HG02571 (cell line): ENCODE data around the gene PITX3.
A peak's percentile ranks its signal among the peaks of the same experiment; 100 is the strongest.
"Not testable (repeated sequence)": the region's sequence is repeated elsewhere in the genome, so short reads cannot be mapped to it uniquely, and the experiment has no call there.

ENCODE experiments used
- ATAC-seq: cut with Tn5 transposase; IDR thresholded peaks from one replicate; pipeline ENCODE4 v1.9.1; 2021; ENCODE audit warnings: mild to moderate bottlenecking, moderate library complexity; ENCODE audit not compliant: unreplicated experiment

PITX3 gene

DNA sequence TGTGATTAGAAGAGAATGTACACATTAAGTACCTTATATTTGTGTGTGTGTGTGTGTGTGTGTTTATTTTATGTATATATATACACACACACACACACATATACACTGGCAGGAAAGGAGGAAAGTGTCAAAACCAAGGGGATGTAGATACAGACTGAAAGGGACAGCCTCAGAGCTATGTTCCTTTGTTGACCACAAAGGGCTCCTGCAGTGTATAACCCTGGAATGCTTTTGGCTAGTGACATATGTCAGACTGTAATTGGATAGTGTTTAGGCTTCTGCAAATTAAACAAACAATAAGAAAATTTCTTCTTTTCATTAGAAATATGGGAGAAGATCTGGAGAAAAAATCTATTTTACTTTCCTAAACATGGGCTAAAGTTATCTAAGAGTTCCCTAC lies 19.9 kb upstream of the PITX3 start:
- no peak for ATAC-seq

- no peak for ATAC-seq
Observed at GRCh38 chr10:102255404-102255803, 14.1 kb upstream of the PITX3 start.

DNA sequence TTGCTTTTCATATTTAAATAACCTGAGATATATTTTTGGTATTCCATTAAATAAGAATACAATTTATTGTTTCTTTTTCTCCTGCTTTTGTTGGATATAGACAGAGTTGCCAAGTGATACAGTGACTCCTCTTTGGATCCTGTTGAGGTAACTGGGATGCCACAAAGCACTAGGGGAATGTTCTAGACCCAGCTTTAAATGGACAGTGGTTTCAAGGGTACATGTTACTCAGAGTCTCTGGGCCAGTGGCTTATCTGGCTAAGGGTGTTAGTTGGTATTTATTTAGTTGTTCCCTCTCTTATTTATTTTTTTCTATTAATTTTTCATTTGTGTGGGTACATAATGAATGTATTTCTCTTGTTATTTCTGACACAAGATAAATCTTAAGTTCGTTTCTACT lies 13.1 kb upstream of the PITX3 start:
- ATAC-seq, result no peak

GRCh38 chr10:102252508-102252907 lies 11.2 kb upstream of the PITX3 start:
- ATAC-seq, result not testable (repeated sequence)

DNA sequence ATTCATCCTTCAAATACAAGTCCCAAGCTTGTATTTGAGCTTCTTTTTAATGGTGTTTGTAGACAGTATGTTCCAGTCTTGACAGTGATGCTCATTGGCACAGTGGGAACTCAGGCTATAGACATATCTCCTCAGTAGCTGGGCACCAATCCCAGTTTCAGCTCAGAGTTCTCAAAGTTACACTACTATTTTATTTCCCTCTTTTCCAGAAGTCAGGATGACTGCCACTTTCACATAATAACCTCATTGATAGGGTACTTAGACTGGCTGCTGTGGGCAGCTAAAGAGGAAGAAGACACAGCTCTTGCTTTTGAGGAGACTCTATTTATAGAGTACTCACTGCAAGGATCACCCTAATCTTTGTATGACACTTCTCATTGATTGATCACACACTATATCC lies 6.4 kb upstream of the PITX3 start:
- no peak for ATAC-seq

DNA sequence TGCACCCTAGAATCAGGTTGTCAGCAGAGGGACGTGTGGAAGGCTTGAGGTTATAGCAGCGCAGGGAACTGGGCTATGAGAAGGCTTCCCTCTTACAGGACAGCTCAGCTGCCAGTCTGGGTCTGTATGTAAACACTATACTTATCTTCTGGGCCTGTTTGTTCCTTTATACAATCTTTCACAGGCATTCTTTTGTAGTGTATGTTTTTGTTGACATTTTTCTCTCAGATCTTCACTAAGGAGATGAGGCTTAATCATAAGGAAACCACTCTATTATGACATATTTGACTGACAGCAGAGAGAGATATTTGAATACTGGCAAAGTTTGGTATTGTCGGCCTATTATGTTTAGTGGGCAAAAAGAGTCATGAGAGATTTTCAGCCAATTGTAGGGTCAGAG lies 4.9 kb upstream of the PITX3 start:
- ATAC-seq, result no peak

DNA sequence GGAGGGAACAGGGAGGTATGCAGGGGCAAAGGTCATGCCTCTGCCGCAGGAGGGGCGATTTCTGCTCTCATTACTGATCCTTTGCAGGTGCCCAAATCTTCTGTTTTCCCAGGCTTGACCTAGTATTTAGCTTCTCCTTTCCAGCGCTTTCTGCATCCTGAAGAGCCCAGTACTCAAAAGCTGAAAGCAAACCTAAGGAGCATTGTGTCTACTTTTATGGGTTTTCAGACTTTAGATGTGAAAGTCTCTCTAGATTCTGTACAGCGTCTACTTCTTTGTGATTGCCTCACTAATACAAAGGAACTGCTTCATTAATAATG lies 4.6 kb upstream of the PITX3 start:
- peak; percentile 1 for ATAC-seq

- ATAC-seq, result peak; percentile 89
Observed at GRCh38 chr10:102245082-102245931, 4.0 kb upstream of the PITX3 start, which contains the start of gene GBF1. Gene GBF1, plus strand, starts transcription at chr10:102245532. Its CDS starts 13,407 bp downstream, at chr10:102258939.

GRCh38 chr10:102243309-102243708 lies 2.0 kb upstream of the PITX3 start:
- no peak for ATAC-seq

DNA sequence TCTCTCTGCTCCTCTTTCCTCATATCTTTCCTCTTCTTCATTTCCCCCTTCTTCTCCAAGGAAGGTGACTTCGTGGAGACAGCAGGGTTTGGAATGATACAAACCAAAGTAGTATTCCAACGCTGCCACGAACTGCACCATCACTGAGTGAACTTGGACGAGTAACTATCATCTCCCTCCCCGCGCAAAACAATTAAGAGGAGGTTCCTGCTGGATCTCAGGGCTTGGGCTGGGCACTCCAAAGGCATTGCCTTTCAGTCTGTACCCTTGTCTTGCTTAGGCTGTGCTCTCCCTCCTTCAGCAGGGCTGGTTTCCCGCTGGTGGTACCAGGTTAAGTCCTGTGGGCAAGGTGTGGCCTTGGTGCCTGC lies 790 bp upstream of the PITX3 start:
- no peak for ATAC-seq

DNA sequence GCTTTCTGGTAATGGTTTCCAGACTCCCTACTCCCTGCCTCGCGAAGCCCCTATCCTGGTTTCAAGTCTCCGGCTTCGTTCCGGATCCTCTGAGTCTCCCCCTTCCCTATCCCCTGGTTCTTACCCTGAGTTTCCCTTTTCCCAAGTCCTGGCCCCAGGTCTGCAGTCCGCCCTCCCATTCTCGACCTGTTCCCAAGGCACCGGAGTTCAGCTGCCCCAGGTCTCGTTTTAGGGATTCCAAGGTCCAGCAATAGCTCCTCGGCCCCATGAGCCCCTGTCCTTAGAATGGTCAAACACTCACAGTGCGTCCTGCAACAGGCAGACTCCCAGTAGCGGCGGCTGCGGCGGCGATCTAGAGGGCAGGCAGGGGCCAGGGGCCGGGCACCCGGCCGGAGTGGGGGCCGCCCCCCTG lies 274 bp downstream of the PITX3 start:
- no peak for ATAC-seq

- no peak for ATAC-seq
Observed at GRCh38 chr10:102240467-102241031, 763 bp downstream of the PITX3 start.

GRCh38 chr10:102237711-102238252 lies 3.5 kb downstream of the PITX3 start:
- no peak for ATAC-seq

DNA sequence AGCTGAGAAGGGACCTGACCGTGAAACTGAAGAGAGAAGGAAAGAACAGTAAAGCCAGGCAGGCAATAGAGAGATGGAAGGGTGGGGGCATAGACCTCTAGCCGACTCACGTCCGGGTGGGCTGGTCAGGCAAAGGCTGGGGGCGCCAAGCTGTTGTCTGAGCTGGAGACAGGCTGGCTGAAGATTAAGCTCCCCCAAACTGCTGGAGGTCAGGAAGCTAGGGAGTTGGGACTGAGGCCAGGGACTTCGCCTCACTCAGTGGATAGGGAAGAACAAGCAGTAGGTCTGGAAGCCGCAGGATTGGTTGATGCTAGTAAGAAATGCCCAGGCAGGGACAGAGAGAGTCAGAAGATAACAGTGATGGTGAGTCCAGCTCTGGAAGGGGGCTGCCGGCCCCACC lies 5.3 kb downstream of the PITX3 start:
- no peak for ATAC-seq

GRCh38 chr10:102235598-102235920 lies 5.8 kb downstream of the PITX3 start:
- ATAC-seq, result no peak

DNA sequence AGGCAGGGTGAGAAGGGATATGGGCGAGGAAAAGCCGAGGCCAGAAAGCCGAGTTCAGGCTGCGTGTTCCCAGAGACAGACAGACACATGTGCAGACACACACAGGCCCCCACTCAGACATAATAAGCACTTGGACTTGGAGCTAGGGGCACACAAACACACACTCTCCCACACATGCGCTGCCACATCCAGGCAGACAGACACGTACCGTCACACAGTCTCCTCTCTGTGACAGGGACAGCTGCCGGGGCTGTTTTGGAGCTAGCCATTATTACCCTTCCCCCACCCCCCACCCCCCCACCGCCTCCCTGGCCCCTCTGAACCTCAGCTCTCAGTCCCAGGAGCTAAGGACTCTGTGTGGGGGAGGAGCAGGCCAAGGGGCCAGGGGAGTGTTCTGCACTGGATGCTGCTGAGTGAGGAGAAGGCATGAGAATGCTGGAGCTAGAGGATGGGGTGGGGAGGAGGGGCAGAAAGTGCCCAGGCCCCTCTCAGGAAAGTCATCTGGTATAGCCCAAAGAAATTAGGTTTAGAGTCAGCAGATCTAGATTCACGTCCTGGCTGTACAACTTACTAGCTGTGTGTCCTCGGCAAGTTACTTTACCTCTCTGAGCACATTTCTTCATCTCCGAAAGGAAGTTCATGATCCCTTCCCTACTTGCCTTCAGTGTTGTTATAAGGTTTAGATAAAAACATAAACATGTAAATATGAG lies 6.3 kb downstream of the PITX3 start:
- ATAC-seq, result no peak

GRCh38 chr10:102233997-102234396 lies 7.3 kb downstream of the PITX3 start:
- no peak for ATAC-seq

GRCh38 chr10:102231357-102232318 lies 9.7 kb downstream of the PITX3 start:
- no peak for ATAC-seq

DNA sequence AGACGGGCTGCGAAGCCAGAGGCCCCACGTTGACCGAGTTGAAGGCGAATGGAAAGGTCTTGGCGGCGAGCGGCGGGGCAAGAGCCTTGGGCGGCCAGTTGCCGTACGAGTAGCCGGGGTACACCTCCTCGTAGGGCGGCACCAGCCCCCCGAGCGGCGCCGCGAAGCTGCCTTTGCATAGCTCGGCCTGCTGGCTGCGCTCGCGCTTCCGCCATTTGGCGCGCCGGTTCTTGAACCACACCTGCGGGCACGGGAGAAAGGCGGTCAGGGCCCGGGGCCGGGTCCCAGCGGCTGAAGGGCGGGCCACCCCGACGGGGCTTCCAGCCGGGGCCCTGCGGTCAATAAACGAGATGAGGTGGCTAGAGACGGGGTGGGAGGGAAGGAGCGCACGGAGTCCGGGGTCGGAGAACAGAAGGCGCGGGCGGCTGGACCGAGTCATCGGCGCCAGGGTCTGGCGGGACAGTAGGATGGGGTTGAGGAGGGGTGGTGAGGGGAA lies 10.4 kb downstream of the PITX3 start:
- no peak for ATAC-seq

DNA sequence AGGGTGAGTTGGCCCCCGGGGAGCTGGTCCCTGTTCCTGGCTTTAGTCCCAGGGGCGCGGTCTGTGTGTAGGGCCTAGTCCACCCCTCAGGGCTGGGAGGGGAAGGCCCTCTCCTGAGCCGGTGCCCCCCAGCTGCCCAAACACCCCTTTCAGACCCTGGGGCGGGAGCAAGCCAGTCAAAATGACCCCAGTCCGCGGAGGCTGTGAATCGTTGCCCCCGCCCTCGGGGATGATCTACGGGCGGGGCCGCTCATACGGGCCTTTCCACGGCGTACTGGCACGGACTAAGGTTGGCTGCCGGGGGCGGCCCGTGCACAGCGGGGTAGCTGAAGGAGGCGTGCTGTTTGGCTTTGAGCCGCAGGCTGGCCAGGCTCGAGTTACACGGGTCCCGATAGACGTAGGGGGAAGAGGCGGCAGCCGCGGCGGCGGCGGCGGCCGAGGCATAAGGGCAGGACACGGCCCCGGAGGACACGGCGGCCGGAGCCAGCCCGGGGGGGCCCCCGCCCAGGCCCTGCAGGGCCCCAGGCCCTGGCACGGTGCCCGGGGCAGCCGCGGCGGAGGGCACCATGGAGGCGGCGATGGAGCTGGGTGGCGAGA lies 10.9 kb downstream of the PITX3 start:
- no peak for ATAC-seq
